Astrocyte (in vitro differentiated cells and primary cell): Measurements from ENCODE around the gene POLN.

Experiments
- EZH2 ChIP-seq: IDR thresholded peaks from 2 replicates; pipeline ENCODE4 v1.6.1; 2012; ENCODE audit warnings: mild to moderate bottlenecking, low read length, inconsistent platforms; ENCODE audit not compliant: insufficient read depth
- TF ChIP-seq, protein P1 (sequence below): IDR thresholded peaks from 2 replicates; pipeline ENCODE4 v1.5.1; 2011; ENCODE audit warnings: low read depth, mild to moderate bottlenecking, inconsistent platforms, low read length, moderate library complexity; ENCODE audit not compliant: insufficient read depth

DNA sequence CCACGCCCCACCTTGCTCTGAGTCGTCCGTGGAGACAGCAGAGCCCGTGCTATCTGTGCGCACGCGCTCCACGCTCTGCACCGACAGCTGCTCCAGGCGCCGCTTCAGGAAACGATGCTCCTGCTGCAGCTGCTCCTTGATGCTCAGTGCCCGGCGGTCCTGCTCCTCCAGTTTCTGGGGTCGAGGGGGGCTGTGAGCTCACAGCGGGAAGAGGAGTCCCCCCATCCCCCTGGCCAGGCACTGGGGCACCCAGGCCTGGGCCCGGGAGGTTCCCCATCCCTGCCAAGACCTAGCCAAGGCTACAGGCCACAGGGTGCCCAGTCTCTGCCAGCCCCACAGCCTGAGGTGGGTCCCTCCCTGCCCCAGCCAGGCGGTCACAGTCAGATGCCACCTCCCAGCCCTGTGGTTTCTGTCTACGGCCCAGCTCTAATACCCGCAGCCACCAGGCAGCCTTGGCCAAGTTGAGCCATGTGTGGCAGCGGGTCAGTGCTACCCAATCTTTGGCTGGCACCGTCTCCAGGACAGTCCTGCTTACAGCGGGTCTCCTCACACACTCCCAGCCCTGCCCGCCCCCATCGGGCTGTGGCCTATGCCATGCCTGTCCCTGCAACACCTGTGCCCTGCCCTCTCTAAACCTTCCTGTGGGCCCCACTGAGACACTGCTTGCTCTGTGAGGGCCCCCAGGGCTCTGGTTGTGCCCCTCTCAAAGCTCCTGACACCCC, 9.3 kb upstream of the POLN start:
- TF ChIP-seq, protein P1, sequence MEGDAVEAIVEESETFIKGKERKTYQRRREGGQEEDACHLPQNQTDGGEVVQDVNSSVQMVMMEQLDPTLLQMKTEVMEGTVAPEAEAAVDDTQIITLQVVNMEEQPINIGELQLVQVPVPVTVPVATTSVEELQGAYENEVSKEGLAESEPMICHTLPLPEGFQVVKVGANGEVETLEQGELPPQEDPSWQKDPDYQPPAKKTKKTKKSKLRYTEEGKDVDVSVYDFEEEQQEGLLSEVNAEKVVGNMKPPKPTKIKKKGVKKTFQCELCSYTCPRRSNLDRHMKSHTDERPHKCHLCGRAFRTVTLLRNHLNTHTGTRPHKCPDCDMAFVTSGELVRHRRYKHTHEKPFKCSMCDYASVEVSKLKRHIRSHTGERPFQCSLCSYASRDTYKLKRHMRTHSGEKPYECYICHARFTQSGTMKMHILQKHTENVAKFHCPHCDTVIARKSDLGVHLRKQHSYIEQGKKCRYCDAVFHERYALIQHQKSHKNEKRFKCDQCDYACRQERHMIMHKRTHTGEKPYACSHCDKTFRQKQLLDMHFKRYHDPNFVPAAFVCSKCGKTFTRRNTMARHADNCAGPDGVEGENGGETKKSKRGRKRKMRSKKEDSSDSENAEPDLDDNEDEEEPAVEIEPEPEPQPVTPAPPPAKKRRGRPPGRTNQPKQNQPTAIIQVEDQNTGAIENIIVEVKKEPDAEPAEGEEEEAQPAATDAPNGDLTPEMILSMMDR = no peak
- TF ChIP-seq EZH2 = no peak
